Uterus (tissue), 4 donors: ENCODE data around the gene MAP7D2. TPM values are rescaled to one million over a fixed set of nuclear protein-coding genes. Genes with fewer than 3 reads are reported as not detected.

Experiments used
- DNase-seq, 2 donors: peaks; one replicate each; pipeline ENCODE4 v3.0.0-alpha.2; 2019 to 2020
- H3K27ac ChIP-seq, 2 donors: fragments of 200-600 bp; sonication (generic); 1 replicate in 1 of 2; 2 replicates in 1 of 2; pipeline ENCODE4 v1.5.1; 2016 to 2018
- H3K27me3 ChIP-seq, 2 donors: fragments of 200-600 bp; sonication (generic); one replicate each; pipeline ENCODE4 v1.5.1; 2018 to 2019; ENCODE audit warnings: control low read depth in 1 of 2
- H3K36me3 ChIP-seq, 2 donors: fragments of 200-600 bp; sonication (generic); one replicate each; pipeline ENCODE4 v1.5.1; 2019; ENCODE audit warnings: control low read depth in 1 of 2
- H3K4me1 ChIP-seq, 2 donors: fragments of 200-600 bp; sonication (generic); one replicate each; pipeline ENCODE4 v1.5.1; 2018 to 2019; ENCODE audit warnings: control low read depth in 1 of 2
- H3K4me3 ChIP-seq, 2 donors: fragments of 200-600 bp; sonication (generic); 1 replicate in 1 of 2; 2 replicates in 1 of 2; pipeline ENCODE4 v1.5.1; 2018 to 2019; ENCODE audit warnings: mild to moderate bottlenecking in 1 of 2
- H3K9me3 ChIP-seq, 2 donors: fragments of 200-600 bp; sonication (generic); one replicate each; pipeline ENCODE4 v1.5.1; 2019; ENCODE audit warnings: control low read depth in 1 of 2
- CTCF ChIP-seq, 4 experiments: fragments of 200-600 bp in 2 of 4; fragments of 450-650 bp in 2 of 4; sonication (generic) in 2 of 4; IDR thresholded peaks; one replicate each; pipeline ENCODE4 v1.5.1; 2016 to 2019; ENCODE audit warnings: antibody characterized with exemption in 4 of 4, mild to moderate bottlenecking in 2 of 4, moderate library complexity in 1 of 4
- POLR2A ChIP-seq, 2 donors: fragments of 450-650 bp; IDR thresholded peaks; one replicate each; pipeline ENCODE4 v1.6.1; 2016; ENCODE audit warnings: antibody characterized with exemption in 2 of 2, mild to moderate bottlenecking in 1 of 2, moderate library complexity in 1 of 2
- intact Hi-C: fragments of 100-400 bp; cut with DNase I; formaldehyde crosslinking; loops from one replicate; pipeline ENCODE4 v1.15.1; 2023; ENCODE audit warnings: low total_unique reads
- total RNA-seq, 4 donors: library from RNA; depleted of rRNA in 3 of 4; stranded (reverse); fragments of >200 nt in 3 of 4; gene quantifications; one replicate each; pipeline versions ENCODE4 v1.1.0 to v1.2.4, GENCODE V29; 2014 to 2023
- donor health status: DM: yes; HTN: yes; CAD: no.

Gene MAP7D2
- total RNA-seq, 4 donors from 2014 or later, result 0.55 to 1.2 (median 0.88) TPM; not detected in 1

GRCh38 chrX:19968276-19968675 is 148.4 kb downstream of the MAP7D2 start:
- DNase-seq, result no peak
- Histone ChIP-seq H3K9me3 (no peaks in the 10 kb centered on the region), H3K4me1 (no peaks in the 10 kb centered on the region), H3K27me3 (no peaks in the 10 kb centered on the region), H3K4me3 (no peak overlapping the region), H3K27ac (no peak overlapping the region), H3K36me3 (no peaks in the 10 kb centered on the region)
- TF ChIP-seq CTCF (IDR thresholded peaks at IDR 0.05) (no peak), POLR2A (IDR thresholded peaks at IDR 0.05) (no peak)
- intact Hi-C loops, result no loop called here

- TF ChIP-seq CTCF (IDR thresholded peaks at IDR 0.05) (no peak), POLR2A (IDR thresholded peaks at IDR 0.05) (no peak)
- intact Hi-C loops, result no loop called here
- no peak for DNase-seq
- Histone ChIP-seq H3K4me1 (no peaks in the 10 kb centered on the region), H3K4me3 (no peak overlapping the region), H3K27me3 (no peaks in the 10 kb centered on the region), H3K27ac (no peak overlapping the region), H3K9me3 (no peaks in the 10 kb centered on the region), H3K36me3 (no peaks in the 10 kb centered on the region)
Measured at GRCh38 chrX:19966056-19966455, 150.7 kb downstream of the MAP7D2 start.

GRCh38 chrX:19964017-19964710 is 152.5 kb downstream of the MAP7D2 start:
- no peak for DNase-seq
- no peak for TF ChIP-seq CTCF (IDR thresholded peaks at IDR 0.05)
- no peak for TF ChIP-seq POLR2A (IDR thresholded peaks at IDR 0.05)
- H3K9me3 ChIP-seq, result no peaks in the 10 kb centered on the region
- H3K4me3 ChIP-seq, result no peak overlapping the region
- intact Hi-C loops, result no loop called here
- H3K27ac ChIP-seq, result no peak overlapping the region
- no peaks in the 10 kb centered on the region for H3K36me3 ChIP-seq
- no peaks in the 10 kb centered on the region for H3K27me3 ChIP-seq
- H3K4me1 ChIP-seq, result no peaks in the 10 kb centered on the region

- intact Hi-C loops, result no loop called here
- H3K4me3 ChIP-seq, result no peak overlapping the region
- TF ChIP-seq CTCF (IDR thresholded peaks at IDR 0.05), result no peak
- peaks cover 0 to 3% of the 10 kb centered on the region in 2 donors for H3K27me3 ChIP-seq
- H3K4me1 ChIP-seq, result no peaks in the 10 kb centered on the region
- no peak for DNase-seq
- no peak overlapping the region for H3K27ac ChIP-seq
- no peaks in the 10 kb centered on the region for H3K9me3 ChIP-seq
- no peaks in the 10 kb centered on the region for H3K36me3 ChIP-seq
Measured at GRCh38 chrX:19960913-19961312, 155.8 kb downstream of the MAP7D2 start.

- intact Hi-C loops, result no loop called here
- peaks cover 0 to 3% of the 10 kb centered on the region in 2 donors for H3K27me3 ChIP-seq
Measured at GRCh38 chrX:19958552-19959486, 157.9 kb downstream of the MAP7D2 start.

More at GRCh38 chrX:19958552-19959486, 157.9 kb downstream of the MAP7D2 start:
- TF ChIP-seq POLR2A (IDR thresholded peaks at IDR 0.05) (no peak), CTCF (IDR thresholded peaks at IDR 0.05) (no peak)
- DNase-seq, result no peak
- Histone ChIP-seq H3K4me1 (no peaks in the 10 kb centered on the region), H3K27ac (no peak overlapping the region), H3K36me3 (no peaks in the 10 kb centered on the region), H3K9me3 (no peaks in the 10 kb centered on the region), H3K4me3 (no peak overlapping the region)
